Hepatocyte (in vitro differentiated cells): Measurements from ENCODE around the gene SMC6.

Source experiments
- EZH2 ChIP-seq: fragments of 200-600 bp; sonication (generic); IDR thresholded peaks from 2 replicates; pipeline ENCODE4 v1.6.1; 2016; ENCODE audit warnings: antibody characterized with exemption, mild to moderate bottlenecking, borderline replicate concordance
- TF ChIP-seq, protein P1 (sequence below): fragments of 200-600 bp; sonication (generic); IDR thresholded peaks from 2 replicates; pipeline ENCODE4 v1.5.1; 2016; ENCODE audit warnings: antibody characterized with exemption, mild to moderate bottlenecking; ENCODE audit not compliant: poor library complexity

DNA sequence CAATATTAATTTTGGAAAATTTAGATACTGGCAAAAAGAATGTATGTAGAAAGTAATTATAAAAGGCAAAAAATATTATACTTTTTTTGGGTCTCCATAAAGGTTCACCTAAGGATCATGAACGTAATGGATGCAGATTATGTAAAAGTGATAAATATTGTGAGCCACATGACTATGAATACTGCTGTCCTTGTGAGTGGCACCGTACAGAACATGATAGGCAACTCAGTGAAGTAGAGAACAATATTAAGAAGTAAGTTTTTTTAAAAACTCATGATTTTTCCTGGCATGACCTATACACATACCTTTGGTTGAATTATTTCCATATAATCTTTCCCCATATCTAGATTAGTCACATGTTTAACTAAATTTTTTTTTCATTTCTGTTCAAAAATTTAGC, 18.9 kb upstream of the SMC6 start:
- TF ChIP-seq, protein P1, sequence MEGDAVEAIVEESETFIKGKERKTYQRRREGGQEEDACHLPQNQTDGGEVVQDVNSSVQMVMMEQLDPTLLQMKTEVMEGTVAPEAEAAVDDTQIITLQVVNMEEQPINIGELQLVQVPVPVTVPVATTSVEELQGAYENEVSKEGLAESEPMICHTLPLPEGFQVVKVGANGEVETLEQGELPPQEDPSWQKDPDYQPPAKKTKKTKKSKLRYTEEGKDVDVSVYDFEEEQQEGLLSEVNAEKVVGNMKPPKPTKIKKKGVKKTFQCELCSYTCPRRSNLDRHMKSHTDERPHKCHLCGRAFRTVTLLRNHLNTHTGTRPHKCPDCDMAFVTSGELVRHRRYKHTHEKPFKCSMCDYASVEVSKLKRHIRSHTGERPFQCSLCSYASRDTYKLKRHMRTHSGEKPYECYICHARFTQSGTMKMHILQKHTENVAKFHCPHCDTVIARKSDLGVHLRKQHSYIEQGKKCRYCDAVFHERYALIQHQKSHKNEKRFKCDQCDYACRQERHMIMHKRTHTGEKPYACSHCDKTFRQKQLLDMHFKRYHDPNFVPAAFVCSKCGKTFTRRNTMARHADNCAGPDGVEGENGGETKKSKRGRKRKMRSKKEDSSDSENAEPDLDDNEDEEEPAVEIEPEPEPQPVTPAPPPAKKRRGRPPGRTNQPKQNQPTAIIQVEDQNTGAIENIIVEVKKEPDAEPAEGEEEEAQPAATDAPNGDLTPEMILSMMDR, result no peak
- no peak for TF ChIP-seq EZH2
